Measurements from ENCODE around the gene AGBL4.

AGBL4 gene

DNA sequence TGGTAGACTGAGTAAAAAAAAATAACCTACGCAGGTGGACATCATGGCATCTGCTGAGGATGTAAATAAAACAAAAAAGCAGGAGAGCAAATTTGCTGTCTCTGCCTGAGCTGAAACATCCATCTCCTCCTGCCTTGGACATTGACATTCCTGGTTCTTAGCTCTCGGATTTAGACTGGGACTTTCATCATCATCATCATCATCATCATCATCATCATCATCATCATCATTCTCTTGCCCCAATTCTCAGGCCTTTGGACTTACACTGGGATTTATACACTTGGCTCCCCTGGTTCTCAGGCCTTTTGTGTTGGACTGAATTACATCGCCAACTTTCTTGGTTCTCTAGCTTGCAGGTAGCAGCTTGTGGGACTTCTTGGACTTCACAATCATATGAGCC, 938.7 kb downstream of the AGBL4 start:
- no peak overlapping the region for H3K4me3 ChIP-seq (ENCODE audit: low read length)
- TF ChIP-seq, protein P1, sequence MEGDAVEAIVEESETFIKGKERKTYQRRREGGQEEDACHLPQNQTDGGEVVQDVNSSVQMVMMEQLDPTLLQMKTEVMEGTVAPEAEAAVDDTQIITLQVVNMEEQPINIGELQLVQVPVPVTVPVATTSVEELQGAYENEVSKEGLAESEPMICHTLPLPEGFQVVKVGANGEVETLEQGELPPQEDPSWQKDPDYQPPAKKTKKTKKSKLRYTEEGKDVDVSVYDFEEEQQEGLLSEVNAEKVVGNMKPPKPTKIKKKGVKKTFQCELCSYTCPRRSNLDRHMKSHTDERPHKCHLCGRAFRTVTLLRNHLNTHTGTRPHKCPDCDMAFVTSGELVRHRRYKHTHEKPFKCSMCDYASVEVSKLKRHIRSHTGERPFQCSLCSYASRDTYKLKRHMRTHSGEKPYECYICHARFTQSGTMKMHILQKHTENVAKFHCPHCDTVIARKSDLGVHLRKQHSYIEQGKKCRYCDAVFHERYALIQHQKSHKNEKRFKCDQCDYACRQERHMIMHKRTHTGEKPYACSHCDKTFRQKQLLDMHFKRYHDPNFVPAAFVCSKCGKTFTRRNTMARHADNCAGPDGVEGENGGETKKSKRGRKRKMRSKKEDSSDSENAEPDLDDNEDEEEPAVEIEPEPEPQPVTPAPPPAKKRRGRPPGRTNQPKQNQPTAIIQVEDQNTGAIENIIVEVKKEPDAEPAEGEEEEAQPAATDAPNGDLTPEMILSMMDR (IDR thresholded peaks at IDR 0.05; ENCODE audit: insufficient read depth, low read depth, low read length, missing control alignments): no peak
- DNase-seq (ENCODE audit: low read depth): no peak

- TF ChIP-seq, protein P1 (IDR thresholded peaks at IDR 0.05; ENCODE audit: insufficient read depth, low read depth, low read length, missing control alignments): no peak
- H3K4me3 ChIP-seq (ENCODE audit: low read length): no peak overlapping the region
- DNase-seq (ENCODE audit: low read depth): no peak
Observed at GRCh38 chr1:49060766-49061165, 963.0 kb downstream of the AGBL4 start.

DNA sequence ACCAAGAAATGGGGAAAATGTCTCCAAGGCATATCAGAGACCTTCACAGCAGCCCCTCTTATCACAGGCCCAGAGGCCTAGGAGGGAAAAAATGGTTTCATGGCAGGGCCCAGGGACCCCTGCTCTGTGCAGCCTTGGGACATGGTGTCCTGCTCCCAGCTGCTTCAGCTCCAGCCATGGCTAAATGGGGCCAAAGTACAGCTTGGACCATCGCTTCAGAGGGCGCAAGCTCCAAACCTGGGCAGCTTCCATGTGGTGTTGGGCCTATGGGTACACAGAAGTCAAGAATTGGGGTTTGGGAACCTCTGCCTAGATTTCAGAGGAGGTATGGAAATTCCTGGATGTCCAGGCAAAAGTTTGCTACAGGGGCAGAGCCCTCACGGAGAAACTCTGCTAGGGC, 964.7 kb downstream of the AGBL4 start:
- TF ChIP-seq, protein P1 (IDR thresholded peaks at IDR 0.05; ENCODE audit: insufficient read depth, low read depth, low read length, missing control alignments): no peak
- no peak overlapping the region for H3K4me3 ChIP-seq (ENCODE audit: low read length)
- no peak for DNase-seq (ENCODE audit: low read depth)

GRCh38 chr1:49052102-49052501, 971.7 kb downstream of the AGBL4 start:
- DNase-seq (ENCODE audit: low read depth): no peak
- H3K4me3 ChIP-seq (ENCODE audit: low read length): no peak overlapping the region
- TF ChIP-seq, protein P1 (IDR thresholded peaks at IDR 0.05; ENCODE audit: insufficient read depth, low read depth, low read length, missing control alignments): no peak

GRCh38 chr1:49051647-49052046, 972.1 kb downstream of the AGBL4 start:
- no peak for DNase-seq (ENCODE audit: low read depth)
- no peak overlapping the region for H3K4me3 ChIP-seq (ENCODE audit: low read length)
- TF ChIP-seq, protein P1 (IDR thresholded peaks at IDR 0.05; ENCODE audit: insufficient read depth, low read depth, low read length, missing control alignments): no peak

- DNase-seq (ENCODE audit: low read depth): no peak
- TF ChIP-seq, protein P1 (IDR thresholded peaks at IDR 0.05; ENCODE audit: insufficient read depth, low read depth, low read length, missing control alignments): no peak
- no peak overlapping the region for H3K4me3 ChIP-seq (ENCODE audit: low read length)
Observed at GRCh38 chr1:49050041-49050440, 973.7 kb downstream of the AGBL4 start.

- no peak overlapping the region for H3K4me3 ChIP-seq (ENCODE audit: low read length)
- TF ChIP-seq, protein P1 (IDR thresholded peaks at IDR 0.05; ENCODE audit: insufficient read depth, low read depth, low read length, missing control alignments): no peak
- no peak for DNase-seq (ENCODE audit: low read depth)
Observed at GRCh38 chr1:49048188-49048587, 975.6 kb downstream of the AGBL4 start.
